ENCODE results near the gene NPTX1.
"Not testable (repeated sequence)": the region's sequence is repeated elsewhere in the genome, so short reads cannot be mapped to it uniquely, and the experiment has no call there.

Gene NPTX1

GRCh38 chr17:80511222-80512180 is 35.1 kb upstream of the NPTX1 start:
- H3K4me3 ChIP-seq (ENCODE audit: control insufficient read depth, low read depth, low read length), result no peak overlapping the region
- no peak for DNase-seq (ENCODE audit: low read depth)
- TF ChIP-seq CTCF (IDR thresholded peaks at IDR 0.05; ENCODE audit: control insufficient read depth, insufficient read depth, low read depth, low read length, missing control alignments), result no peak

DNA sequence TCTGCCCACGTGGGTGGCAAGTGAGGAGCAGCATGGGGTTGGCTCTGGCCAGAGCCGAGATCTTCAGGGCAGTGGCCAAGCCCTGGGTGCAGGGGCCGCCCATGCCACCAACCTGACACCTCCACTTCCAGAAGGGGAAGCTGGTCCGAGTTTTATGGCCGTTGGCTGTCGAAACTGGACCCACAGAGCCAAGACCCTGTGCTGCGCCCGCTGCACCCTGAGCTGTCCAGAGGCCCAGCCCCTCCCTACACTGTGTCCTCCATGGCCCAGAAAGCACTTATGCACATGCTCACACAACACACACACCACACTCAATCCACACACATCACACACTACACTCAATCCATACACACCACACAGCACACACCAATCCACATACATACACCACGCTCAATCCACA is 34.4 kb upstream of the NPTX1 start:
- DNase-seq (ENCODE audit: low read depth), result no peak
- TF ChIP-seq CTCF (IDR thresholded peaks at IDR 0.05; ENCODE audit: control insufficient read depth, insufficient read depth, low read depth, low read length, missing control alignments), result no peak
- no peak overlapping the region for H3K4me3 ChIP-seq (ENCODE audit: control insufficient read depth, low read depth, low read length)

GRCh38 chr17:80510132-80510531 is 33.7 kb upstream of the NPTX1 start:
- no peak overlapping the region for H3K4me3 ChIP-seq (ENCODE audit: control insufficient read depth, low read depth, low read length)
- TF ChIP-seq CTCF (IDR thresholded peaks at IDR 0.05; ENCODE audit: control insufficient read depth, insufficient read depth, low read depth, low read length, missing control alignments), result no peak
- DNase-seq (ENCODE audit: low read depth), result no peak

GRCh38 chr17:80509311-80509710 is 32.9 kb upstream of the NPTX1 start:
- no peak for TF ChIP-seq CTCF (IDR thresholded peaks at IDR 0.05; ENCODE audit: control insufficient read depth, insufficient read depth, low read depth, low read length, missing control alignments)
- H3K4me3 ChIP-seq (ENCODE audit: control insufficient read depth, low read depth, low read length), result no peak overlapping the region
- DNase-seq (ENCODE audit: low read depth), result no peak

GRCh38 chr17:80507965-80508364 is 31.6 kb upstream of the NPTX1 start:
- DNase-seq (ENCODE audit: low read depth), result no peak
- H3K4me3 ChIP-seq (ENCODE audit: control insufficient read depth, low read depth, low read length), result no peak overlapping the region
- TF ChIP-seq CTCF (IDR thresholded peaks at IDR 0.05; ENCODE audit: control insufficient read depth, insufficient read depth, low read depth, low read length, missing control alignments), result no peak

DNA sequence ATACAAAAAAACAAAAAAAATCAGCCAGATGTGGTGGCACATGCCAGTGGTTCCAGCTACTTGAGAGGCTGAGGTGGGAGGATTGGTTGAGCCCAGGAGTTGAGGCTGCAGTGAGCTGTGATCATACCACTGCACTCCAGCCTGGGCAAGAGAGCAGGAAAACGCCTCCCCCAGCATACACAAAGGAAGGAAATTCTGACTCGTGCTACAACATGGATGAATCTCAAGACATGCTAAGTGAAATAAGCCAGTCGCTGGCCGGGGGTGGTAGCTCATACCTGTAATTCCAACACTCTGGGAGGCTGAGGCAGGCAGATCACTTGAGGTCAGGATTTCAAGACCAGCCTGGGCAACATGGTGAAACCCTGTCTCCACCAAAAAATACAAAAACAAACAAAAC is 30.8 kb upstream of the NPTX1 start:
- H3K4me3 ChIP-seq (ENCODE audit: control insufficient read depth, low read depth, low read length); DNase-seq (ENCODE audit: low read depth): not testable (repeated sequence)

DNA sequence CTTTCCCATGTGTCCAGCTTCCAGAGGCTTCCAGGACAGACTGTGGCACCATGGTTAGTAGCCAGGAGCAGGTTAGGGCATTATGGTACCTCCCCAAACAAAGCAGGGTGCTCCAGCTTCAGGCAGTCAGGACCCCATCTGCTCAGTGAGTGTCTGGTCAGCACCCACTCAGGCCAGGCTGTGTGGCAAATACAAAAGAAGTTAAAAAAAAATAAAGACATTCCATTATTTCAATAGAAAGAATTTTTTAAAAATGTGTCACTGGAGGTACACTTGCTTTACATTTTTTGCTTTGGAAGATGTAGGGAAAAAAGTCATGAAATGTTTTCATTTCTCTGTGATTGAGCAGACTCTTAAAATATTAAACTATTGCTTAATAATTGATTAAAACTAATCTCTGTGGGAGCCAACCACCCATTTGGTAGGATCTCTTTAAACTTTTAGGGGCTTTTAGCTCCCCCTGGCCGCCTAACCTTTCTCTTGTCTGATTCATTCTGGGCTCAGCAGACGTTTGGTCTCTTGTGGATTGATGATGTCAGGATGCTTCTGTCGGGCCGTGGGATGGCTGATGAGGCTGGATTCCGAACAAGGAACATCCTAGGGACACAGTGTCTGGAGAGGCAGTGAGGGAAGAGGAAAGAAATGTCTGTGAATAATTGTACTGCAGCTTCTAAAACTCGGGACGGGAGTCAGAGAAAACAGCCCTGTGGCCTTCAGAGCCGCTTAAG is 28.4 kb upstream of the NPTX1 start:
- DNase-seq (ENCODE audit: low read depth), result no peak
- H3K4me3 ChIP-seq (ENCODE audit: control insufficient read depth, low read depth, low read length), result no peak overlapping the region
- TF ChIP-seq CTCF (IDR thresholded peaks at IDR 0.05; ENCODE audit: control insufficient read depth, insufficient read depth, low read depth, low read length, missing control alignments), result peak; percentile 11

Measured in AG09309 (cell line).